GM12891 (cell line): ENCODE data around the gene HOMER3.

Experiments used
- POLR2A ChIP-seq: IDR thresholded peaks from 2 replicates; pipeline ENCODE4 v1.6.1; 2011; ENCODE audit warnings: low read depth, low read length, control low read depth
- POLR2AphosphoS5 ChIP-seq: IDR thresholded peaks from 2 replicates; pipeline ENCODE4 v1.6.1; 2011; ENCODE audit warnings: low read depth, low read length, control low read depth
- POU2F2 ChIP-seq: IDR thresholded peaks from 2 replicates; pipeline ENCODE4 v1.6.1; 2011; ENCODE audit warnings: low read depth, mild to moderate bottlenecking, control low read depth, low read length, moderate library complexity
- SPI1 ChIP-seq: IDR thresholded peaks from 2 replicates; pipeline ENCODE4 v1.6.1; 2011; ENCODE audit warnings: low read depth, low read length, control low read depth
- TAF1 ChIP-seq: IDR thresholded peaks from 2 replicates; pipeline ENCODE4 v1.6.1; 2011; ENCODE audit warnings: low read depth, low read length, control low read depth

- TF ChIP-seq POLR2A (no peak), POLR2AphosphoS5 (no peak), TAF1 (no peak), POU2F2 (no peak), SPI1 (no peak)
Observed at GRCh38 chr19:18905058-18905456, 36.0 kb downstream of the HOMER3 start.
